ENCODE measurements around the gene ANAPC2.

ANAPC2 gene

GRCh38 chr9:137193771-137194170, 5.4 kb upstream of the ANAPC2 start:
- no peak for DNase-seq (ENCODE audit: low read depth in 4 of 4, low spot score in 1 of 4)

GRCh38 chr9:137192859-137193258, 4.5 kb upstream of the ANAPC2 start:
- no peak for DNase-seq (ENCODE audit: low read depth in 4 of 4, low spot score in 1 of 4)

- no peak for DNase-seq (ENCODE audit: low read depth in 4 of 4, low spot score in 1 of 4)
These were observed 4.1 kb upstream of the ANAPC2 start for GRCh38 chr9:137192448-137192780.

- no peak for DNase-seq (ENCODE audit: low read depth in 4 of 4, low spot score in 1 of 4)
These were observed 3.5 kb upstream of the ANAPC2 start for GRCh38 chr9:137191691-137192447.

GRCh38 chr9:137191245-137191644, 2.9 kb upstream of the ANAPC2 start:
- no peak for DNase-seq (ENCODE audit: low read depth in 4 of 4, low spot score in 1 of 4)

GRCh38 chr9:137190315-137190856, 2.0 kb upstream of the ANAPC2 start:
- DNase-seq (ENCODE audit: low read depth in 4 of 4, low spot score in 1 of 4): no peak

- no peak for DNase-seq (ENCODE audit: low read depth in 4 of 4, low spot score in 1 of 4)
These were observed 1.2 kb upstream of the ANAPC2 start for GRCh38 chr9:137189297-137190295.

GRCh38 chr9:137188086-137188489, 272 bp downstream of the ANAPC2 start:
- no peak for DNase-seq (ENCODE audit: low read depth in 4 of 4, low spot score in 1 of 4)

- DNase-seq (ENCODE audit: low read depth in 4 of 4, low spot score in 1 of 4): no peak
These were observed 974 bp downstream of the ANAPC2 start for GRCh38 chr9:137187386-137187785.

GRCh38 chr9:137186385-137186784, 2.0 kb downstream of the ANAPC2 start:
- DNase-seq (ENCODE audit: low read depth in 4 of 4, low spot score in 1 of 4): no peak

GRCh38 chr9:137185921-137186320, 2.4 kb downstream of the ANAPC2 start:
- DNase-seq (ENCODE audit: low read depth in 4 of 4, low spot score in 1 of 4): no peak

- DNase-seq (ENCODE audit: low read depth in 4 of 4, low spot score in 1 of 4): no peak
These were observed 3.3 kb downstream of the ANAPC2 start for GRCh38 chr9:137184881-137185660.

- no peak for DNase-seq (ENCODE audit: low read depth in 4 of 4, low spot score in 1 of 4)
These were observed 4.3 kb downstream of the ANAPC2 start for GRCh38 chr9:137183980-137184595.

- DNase-seq (ENCODE audit: low read depth in 4 of 4, low spot score in 1 of 4): no peak
These were observed 5.5 kb downstream of the ANAPC2 start for GRCh38 chr9:137182836-137183235.

- no peak for DNase-seq (ENCODE audit: low read depth in 4 of 4, low spot score in 1 of 4)
These were observed 6.7 kb downstream of the ANAPC2 start for GRCh38 chr9:137181680-137182079.

GRCh38 chr9:137180491-137180890, 7.9 kb downstream of the ANAPC2 start:
- DNase-seq (ENCODE audit: low read depth in 4 of 4, low spot score in 1 of 4): no peak

- no peak for DNase-seq (ENCODE audit: low read depth in 4 of 4, low spot score in 1 of 4)
These were observed 8.6 kb downstream of the ANAPC2 start for GRCh38 chr9:137179761-137180160.

- DNase-seq (ENCODE audit: low read depth in 4 of 4, low spot score in 1 of 4): no peak
These were observed 9.3 kb downstream of the ANAPC2 start for GRCh38 chr9:137178939-137179630.

- DNase-seq (ENCODE audit: low read depth in 4 of 4, low spot score in 1 of 4): no peak
These were observed 10.0 kb downstream of the ANAPC2 start for GRCh38 chr9:137178201-137178938.

All from stimulated activated CD4-positive, alpha-beta T cell treated with anti-CD3 and anti-CD28 coated beads, Interleukin-1b, Interleukin-23, amount 100 ng/mL, for 24 hours (primary cell).